ENCODE measurements around the gene SOX21. TPM values are rescaled to one million over a fixed set of nuclear protein-coding genes. Genes with fewer than 3 reads are reported as not detected.
A peak's percentile ranks its signal among the peaks of the same experiment; 100 is the strongest.

SOX21 gene
- total and polyA plus RNA-seq, 2 of the 8 experiments (the other 6 are each of a cell fraction or from before 2014, with no cell fraction given): 3.9 TPM

DNA sequence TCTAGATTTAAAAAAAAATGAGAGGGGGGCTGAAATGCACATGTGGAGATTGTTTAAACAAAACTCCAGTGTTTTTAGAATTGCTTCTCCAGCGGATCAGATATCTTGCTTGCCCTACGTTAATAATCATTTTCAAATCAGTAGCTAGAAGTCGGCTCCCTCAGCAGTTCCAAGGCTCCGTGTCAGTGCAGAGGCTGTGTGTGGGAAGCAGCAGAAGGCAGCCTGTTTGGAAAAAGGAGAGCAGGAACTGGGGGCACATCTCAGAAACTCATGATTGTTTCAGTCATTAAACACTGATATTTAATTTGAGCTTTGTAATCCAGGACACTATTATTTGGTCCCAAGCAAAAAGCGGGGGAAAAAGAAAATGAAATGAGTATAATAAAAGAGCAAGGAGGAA is 50.9 kb downstream of the SOX21 start:
- Histone ChIP-seq H3K79me1 (ENCODE audit: low read depth, low read length) (no peaks in the 10 kb centered on the region), H2BK12ac (ENCODE audit: low read depth, low read length) (no peak overlapping the region), H3K4me3 (ENCODE audit: extremely low read depth in 1 of 4, insufficient read depth in 2 of 4, low read depth in 3 of 4, low read length in 4 of 4) (no peak overlapping the region), H2BK5ac (ENCODE audit: low read depth, low read length) (no peak overlapping the region), H3K23ac (ENCODE audit: insufficient read length) (no peak overlapping the region), H3K36me3 (ENCODE audit: control insufficient read depth in 2 of 4, insufficient read depth in 4 of 4, low read length in 3 of 4) (no peaks in the 10 kb centered on the region), H4K20me1 (replicated peaks in 1 of 2; ENCODE audit: control insufficient read depth in 1 of 2, insufficient read depth in 2 of 2, low read length in 2 of 2) (no peaks in the 10 kb centered on the region), H2BK20ac (ENCODE audit: low read length) (no peak overlapping the region), H4K5ac (ENCODE audit: insufficient read length, low read depth, low read length) (no peak overlapping the region), H2BK120ac (replicated peaks; ENCODE audit: low read depth, low read length) (no peak overlapping the region), H3K4me1 (replicated peaks in 1 of 4; ENCODE audit: control insufficient read depth in 3 of 4, insufficient read depth in 4 of 4, low read length in 3 of 4) (peaks cover 0 to 9% (median 6%) of the 10 kb centered on the region in 4 experiments; a peak in 4 of 7 replicates), H2BK15ac (ENCODE audit: low read length) (no peak overlapping the region; the same call in 1 of the 2 replicates), H3K4me2 (ENCODE audit: insufficient read depth in 1 of 2, low read depth in 2 of 2, low read length in 2 of 2) (0 out of 4 replicates have a peak overlapping the region, but pooled peaks of 1 of the 2 experiments have one; percentile 15), H3K27ac (ENCODE audit: low read depth, low read length) (no peak overlapping the region), H3K9me3 (ENCODE audit: insufficient read depth in 2 of 2, low read depth in 1 of 2, low read length in 1 of 2) (no peaks in the 10 kb centered on the region), H2AK5ac (ENCODE audit: low read depth, low read length) (no peak overlapping the region), H3K79me2 (ENCODE audit: control insufficient read depth in 1 of 2, insufficient read depth in 2 of 2, low read length in 2 of 2) (no peaks in the 10 kb centered on the region), H3K56ac (replicated peaks; ENCODE audit: insufficient read length, low read depth, low read length) (no peak overlapping the region), H2AFZ (ENCODE audit: low read length) (no peak overlapping the region), H4K8ac (ENCODE audit: extremely low read depth, insufficient read depth, low read length) (no peak overlapping the region), H4K91ac (replicated peaks; ENCODE audit: insufficient read length, low read length) (no peak overlapping the region), H3K27me3 (replicated peaks in 1 of 4; ENCODE audit: control insufficient read depth in 3 of 4, extremely low read depth in 1 of 4, insufficient read depth in 3 of 4, low read length in 3 of 4) (no peaks in the 10 kb centered on the region), H3K9ac (replicated peaks in 1 of 4; ENCODE audit: extremely low read depth in 1 of 4, low read depth in 3 of 4, low read length in 3 of 4) (no peak overlapping the region), H3K14ac (ENCODE audit: insufficient read length) (no peak overlapping the region), H3K18ac (ENCODE audit: extremely low read depth, low read length) (no peak overlapping the region; the same call in 1 of the 2 replicates), H3K4ac (replicated peaks; ENCODE audit: insufficient read length, low read depth, low read length) (no peak overlapping the region), H3K23me2 (ENCODE audit: low read depth, low read length) (no peaks in the 10 kb centered on the region)
- ChIA-PET CTCF (ENCODE audit: partially characterized antibody) (interaction anchor here (0.6 to 4.4 kb wide), 29 partner anchors 9 to 688 kb away, joined by 3 to 27 read pairs (median 4); no protein-coding TSS in a partner anchor), POLR2A (ENCODE audit: partially characterized antibody) (interaction anchor here (0.9 kb wide), 1 partner anchor 742 kb away, joined by 3 read pairs; no protein-coding TSS in a partner anchor)
- WGBS, 2 experiments (ENCODE audit: extremely low coverage in 1 of 2, insufficient coverage in 1 of 2, insufficient read length in 1 of 2, insufficient replicate concordance in 2 of 2, low coverage in 1 of 2, low lambda C conversion rate in 2 of 2, missing lambda C conversion rate in 1 of 2): 74% methylated on average over 5 of the region's 5 CpGs; no CpG with 5 or more reads in 1 of the 2 experiments
- FAIRE-seq (no peak), DNase-seq (ENCODE audit: low read depth in 1 of 2, low spot score in 2 of 2) (no peak)
- TF ChIP-seq, protein P1, sequence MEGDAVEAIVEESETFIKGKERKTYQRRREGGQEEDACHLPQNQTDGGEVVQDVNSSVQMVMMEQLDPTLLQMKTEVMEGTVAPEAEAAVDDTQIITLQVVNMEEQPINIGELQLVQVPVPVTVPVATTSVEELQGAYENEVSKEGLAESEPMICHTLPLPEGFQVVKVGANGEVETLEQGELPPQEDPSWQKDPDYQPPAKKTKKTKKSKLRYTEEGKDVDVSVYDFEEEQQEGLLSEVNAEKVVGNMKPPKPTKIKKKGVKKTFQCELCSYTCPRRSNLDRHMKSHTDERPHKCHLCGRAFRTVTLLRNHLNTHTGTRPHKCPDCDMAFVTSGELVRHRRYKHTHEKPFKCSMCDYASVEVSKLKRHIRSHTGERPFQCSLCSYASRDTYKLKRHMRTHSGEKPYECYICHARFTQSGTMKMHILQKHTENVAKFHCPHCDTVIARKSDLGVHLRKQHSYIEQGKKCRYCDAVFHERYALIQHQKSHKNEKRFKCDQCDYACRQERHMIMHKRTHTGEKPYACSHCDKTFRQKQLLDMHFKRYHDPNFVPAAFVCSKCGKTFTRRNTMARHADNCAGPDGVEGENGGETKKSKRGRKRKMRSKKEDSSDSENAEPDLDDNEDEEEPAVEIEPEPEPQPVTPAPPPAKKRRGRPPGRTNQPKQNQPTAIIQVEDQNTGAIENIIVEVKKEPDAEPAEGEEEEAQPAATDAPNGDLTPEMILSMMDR (IDR thresholded peaks at IDR 0.05; ENCODE audit: control extremely low read depth in 1 of 3, insufficient read depth in 1 of 3, low read depth in 1 of 3, low read length in 3 of 3): no peak
- TF ChIP-seq KDM4A (IDR thresholded peaks at IDR 0.05; ENCODE audit: low read depth, low read length, severe bottlenecking): no peak
- TF ChIP-seq, protein P2, sequence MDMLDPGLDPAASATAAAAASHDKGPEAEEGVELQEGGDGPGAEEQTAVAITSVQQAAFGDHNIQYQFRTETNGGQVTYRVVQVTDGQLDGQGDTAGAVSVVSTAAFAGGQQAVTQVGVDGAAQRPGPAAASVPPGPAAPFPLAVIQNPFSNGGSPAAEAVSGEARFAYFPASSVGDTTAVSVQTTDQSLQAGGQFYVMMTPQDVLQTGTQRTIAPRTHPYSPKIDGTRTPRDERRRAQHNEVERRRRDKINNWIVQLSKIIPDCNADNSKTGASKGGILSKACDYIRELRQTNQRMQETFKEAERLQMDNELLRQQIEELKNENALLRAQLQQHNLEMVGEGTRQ (IDR thresholded peaks at IDR 0.05; ENCODE audit: low read length): no peak
- TF ChIP-seq SIN3A (conservative IDR thresholded peaks at IDR 0.05 in 1 of 2, IDR thresholded peaks at IDR 0.05 in 1 of 2; ENCODE audit: low read depth in 1 of 2, low read length in 2 of 2): no peak
- TF ChIP-seq TBP (IDR thresholded peaks at IDR 0.05; ENCODE audit: low read depth, low read length): no peak
- no peak for TF ChIP-seq SAP30 (IDR thresholded peaks at IDR 0.05; ENCODE audit: insufficient read depth, insufficient replicate concordance, low read length)
- TF ChIP-seq CEBPB (IDR thresholded peaks at IDR 0.05; ENCODE audit: low read depth, low read length): no peak
